OCI-M1 (cell line): ENCODE results near the gene BMP3.

Experiments used
- DNase-seq: peaks from one replicate; lab custom pipeline; 2025; lab: John Stamatoyannopoulos, UW

Gene BMP3

DNA sequence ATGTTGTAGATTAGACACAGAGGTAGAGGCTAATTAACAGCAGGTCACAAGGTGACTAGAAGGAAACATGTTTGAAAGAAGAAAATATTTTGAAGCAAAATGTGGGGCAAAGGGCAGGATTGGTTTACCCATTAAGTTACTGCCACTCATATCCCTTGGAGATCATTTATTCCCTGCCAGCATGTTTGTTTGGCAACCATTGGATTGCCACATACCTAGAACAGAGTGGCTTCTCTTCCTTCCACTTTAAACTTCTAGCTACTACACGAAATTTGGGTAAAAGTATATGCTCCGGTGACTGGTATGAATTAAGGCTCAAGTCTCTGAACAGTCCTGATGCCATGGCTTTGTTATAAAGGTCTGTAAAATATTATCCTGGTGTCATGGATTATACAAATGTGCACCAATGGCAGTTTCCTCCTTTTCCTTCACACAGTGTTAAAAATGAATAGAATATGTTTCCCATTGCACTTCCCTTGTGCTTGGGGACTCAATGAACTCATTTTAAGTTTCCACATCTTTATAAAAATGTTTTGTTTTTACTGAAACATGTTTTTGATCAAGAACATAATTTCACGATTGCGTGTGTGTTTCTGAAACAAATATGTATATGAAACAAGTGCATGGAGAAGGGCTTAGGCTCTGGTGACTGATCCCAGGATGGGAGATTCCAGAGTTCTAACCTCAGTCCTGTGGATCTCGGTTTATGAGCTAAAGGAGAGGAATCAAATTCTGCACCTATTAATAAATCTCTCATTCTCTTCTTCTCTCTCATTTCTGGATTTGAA, 12.3 kb downstream of the BMP3 start:
- DNase-seq, result no peak

DNA sequence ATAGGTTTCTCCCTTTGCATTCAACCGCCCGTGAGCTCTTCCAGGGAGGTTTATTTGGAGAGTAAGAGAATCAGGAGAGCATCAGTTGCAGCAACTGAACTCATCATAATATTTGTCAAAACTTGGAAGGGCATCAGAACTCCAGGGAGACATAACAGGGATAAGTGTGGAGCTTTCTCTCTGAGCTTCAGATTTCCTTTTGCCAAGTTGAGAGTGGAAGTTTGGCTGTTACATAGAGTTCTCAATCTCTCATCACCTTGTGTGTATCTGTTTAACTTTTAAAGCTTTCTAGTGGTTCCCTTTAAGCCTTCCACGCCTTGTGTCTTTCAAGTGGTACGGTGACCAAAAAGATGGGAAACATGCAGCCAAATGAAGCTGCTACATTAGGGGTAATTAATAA, 18.8 kb downstream of the BMP3 start:
- no peak for DNase-seq

DNA sequence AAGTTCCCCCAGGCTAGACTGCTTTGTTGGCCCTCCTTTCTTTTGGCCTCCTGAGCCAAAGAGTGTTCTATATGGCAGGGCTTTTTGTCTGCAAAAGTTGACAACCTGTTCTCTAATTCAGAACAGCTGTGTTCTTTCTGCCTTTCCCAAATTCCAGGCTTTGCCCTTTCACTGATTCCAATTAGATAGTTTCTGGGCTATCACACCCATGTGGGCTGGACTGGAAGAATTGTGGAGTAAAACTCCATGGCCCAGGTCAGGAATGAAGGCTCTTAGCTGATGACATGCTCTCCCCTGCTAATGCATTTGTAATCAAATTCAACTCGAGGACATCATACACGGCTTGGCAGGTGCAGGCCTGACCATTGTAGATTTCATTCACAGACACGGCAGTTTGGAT, 19.4 kb downstream of the BMP3 start:
- no peak for DNase-seq

DNA sequence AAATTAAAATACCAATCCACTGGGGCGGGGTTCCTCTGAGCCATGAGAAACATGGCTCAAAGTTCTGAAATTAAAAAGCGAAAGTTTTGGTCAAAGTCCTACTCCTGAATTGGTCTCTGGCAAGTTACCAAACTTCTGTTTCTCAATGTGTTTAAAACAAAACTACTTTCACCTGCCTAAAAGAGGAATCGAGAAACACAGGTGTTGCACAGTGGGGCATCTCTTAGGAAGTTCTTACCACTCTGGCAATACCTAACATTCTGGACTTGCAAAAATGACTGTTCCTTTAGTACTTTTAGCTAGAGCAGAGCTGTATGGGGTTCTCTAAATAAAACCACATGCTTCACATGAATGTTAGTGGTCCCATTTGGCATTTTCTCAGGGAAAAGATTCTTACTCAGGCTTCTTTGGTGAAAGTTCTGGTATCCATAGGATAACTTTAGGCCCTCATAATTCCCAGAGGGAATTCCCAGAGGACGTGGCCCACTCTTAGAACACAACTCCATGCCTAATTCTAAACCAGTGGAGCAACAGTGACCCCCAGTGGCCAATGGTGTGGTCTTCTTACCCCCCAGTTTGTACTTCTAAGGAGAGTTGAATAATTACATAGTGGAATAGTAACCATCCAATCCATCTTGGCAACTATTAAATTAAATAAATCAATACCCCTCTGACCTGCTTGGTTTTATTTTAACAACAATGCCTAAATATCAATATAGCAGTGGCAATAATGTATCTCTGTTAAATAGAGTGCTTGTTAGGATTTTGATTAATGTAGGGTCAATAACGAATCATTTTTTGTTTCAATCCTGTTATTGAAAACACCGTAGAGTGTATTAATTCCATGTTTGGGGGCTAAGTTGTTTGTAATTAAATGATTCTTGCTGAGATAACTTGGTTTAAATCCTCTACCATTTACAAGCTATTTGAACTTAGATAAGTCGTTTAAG, 21.9 kb downstream of the BMP3 start:
- DNase-seq, result peak; percentile 81

DNA sequence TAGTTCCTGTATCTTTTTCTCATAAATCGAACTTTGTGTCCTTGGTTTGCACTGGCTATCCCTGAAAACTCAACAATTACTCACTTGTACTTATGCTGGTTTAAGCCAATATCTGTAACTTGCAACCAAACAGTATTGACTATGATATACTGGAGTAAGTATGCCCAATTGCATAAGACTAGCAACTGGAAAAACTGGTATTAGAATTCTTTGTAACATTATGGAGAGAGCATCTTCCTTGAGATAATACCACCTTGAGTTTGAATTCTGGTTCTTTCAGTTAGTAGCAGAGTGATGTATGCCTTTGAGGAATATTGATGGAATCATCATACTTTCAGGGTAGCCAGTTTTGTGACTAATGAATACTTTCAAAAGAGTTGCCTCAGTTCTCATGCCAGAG, 28.1 kb downstream of the BMP3 start:
- no peak for DNase-seq

DNA sequence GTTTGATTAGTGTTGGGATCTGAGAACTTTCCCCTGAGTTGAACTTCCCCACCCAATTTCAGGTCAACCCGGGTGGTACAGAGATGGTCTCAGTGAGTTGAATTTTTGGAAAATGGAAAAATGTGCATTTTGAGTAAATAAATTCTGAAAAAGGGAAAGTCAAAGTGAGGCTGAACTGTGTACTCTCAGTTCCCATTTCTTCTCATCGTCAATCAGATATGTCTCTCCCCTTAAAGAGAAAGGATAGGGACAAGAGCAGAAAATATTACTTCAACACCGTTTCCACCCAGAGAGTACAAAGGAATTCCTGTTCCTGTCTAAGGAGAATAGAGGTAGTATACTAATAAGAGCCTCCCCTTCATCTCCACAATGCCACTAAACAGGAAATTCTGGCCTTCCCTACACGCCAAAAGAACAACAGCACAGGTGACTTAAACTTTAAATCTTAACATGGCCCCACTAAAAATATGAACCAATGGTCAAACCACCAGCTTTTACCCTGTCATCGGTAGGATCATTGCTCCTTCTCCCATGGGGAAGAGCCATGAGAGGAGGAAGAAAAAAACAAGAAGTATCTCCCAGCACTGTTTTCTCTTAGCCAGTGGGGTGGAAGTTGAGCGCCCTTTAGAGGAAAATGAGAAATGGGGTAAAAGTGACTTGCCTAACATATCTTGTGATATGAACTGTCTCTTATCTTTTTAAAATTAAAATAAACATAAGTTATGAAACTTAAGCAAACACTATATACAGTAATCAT, 30.3 kb downstream of the BMP3 start:
- no peak for DNase-seq

DNA sequence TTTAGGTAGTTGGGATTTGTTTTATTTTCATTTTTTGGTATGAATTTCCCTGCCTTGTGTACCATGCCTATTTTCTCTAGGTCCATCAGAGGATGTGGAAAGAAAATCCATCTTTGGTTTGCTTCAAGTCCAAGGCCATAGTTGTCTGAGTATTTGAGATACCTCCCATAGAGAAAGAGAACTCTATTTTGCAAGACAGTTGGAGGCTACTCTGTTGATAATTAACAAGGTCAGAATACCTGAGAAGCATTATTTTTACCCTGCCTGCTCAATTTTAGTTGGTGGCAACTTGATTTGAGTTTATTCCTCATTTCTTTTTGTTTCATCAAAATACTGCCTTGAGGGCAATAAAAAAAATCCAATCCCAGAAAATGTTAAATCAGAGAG, 30.8 kb downstream of the BMP3 start:
- no peak for DNase-seq

DNA sequence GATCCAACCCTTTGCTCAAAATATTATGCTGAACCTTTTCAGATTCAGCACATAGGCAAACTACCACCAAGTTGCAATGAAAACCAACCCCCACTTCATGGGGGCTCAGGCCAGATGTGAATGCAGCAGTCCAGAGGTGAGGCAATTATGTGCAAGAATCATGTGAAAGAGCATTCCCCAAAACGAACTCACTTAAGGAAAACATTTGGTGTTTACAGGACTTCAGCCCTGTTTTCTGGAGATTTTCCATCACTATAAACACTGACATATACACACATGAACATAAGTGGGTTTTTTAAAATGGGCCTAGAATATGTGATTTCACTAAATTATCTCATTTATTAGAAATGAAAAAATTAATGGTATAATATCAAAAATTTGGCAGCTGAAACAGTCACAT, 31.5 kb downstream of the BMP3 start:
- no peak for DNase-seq

DNA sequence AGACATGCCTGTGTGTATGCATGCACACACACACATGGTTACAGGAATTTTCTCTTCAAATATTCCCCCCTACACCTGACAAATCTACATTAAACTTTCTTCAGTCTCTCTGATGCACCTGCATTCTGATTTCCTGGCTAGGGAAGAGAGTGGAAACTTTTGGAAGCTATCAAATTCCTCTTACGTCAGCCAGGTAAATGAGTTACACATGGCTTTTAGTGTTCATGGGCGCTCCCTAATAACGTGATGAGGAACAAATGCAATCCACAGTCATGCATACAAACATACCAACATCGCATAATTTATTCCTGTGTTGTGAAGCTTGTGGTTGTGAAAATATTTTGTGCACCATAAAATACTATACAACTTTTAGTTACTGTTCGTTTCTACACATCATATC, 34.9 kb downstream of the BMP3 start:
- DNase-seq, result no peak

DNA sequence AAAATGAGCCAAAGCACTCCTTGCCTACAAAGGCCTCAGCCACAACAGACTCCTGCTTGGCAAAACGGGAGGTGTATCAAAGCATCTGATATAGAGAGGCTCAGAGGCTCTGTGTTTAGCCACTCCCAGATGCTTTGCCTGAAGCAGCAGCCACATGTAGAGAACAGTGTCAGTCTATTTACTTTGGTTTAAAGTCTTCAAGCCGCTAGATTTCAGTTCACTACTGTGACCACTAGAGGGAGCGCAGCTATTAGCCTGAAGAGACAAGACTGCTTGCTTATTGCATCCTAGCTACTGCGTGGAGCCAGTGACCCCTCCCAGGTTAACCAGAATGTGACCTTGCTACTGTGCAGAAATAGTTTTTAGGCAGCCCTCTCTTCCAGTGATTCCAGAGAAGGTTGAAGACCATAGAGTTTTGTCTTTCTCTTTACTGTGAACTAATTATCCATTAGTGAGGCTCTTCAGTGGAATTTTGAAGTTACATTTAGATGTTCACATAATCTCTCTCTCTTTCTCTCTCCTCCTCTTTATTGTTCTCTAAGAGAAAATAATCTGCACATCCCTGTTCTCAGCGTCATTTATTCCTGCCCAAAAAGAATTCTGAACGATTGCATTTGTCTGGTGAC, 39.3 kb downstream of the BMP3 start:
- DNase-seq, result peak; percentile 88

DNA sequence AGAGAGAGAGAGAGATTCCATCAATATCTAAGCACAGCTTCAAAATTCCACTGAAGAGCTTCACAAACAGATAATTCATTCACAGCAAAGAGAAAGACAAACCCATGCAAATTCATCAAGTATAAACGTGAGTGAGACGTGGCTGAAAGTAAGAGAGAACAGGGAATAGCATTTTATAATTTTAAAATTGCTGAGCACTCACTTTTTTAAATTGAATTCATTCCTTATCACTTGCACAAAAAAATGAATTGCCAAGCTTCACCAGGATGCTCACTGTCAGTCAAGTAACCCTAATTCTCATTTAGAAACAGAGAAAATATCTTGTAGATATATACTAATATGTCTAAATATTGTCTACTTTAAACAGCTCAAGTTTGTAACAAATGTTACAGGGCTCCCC, 40.5 kb downstream of the BMP3 start:
- no peak for DNase-seq

DNA sequence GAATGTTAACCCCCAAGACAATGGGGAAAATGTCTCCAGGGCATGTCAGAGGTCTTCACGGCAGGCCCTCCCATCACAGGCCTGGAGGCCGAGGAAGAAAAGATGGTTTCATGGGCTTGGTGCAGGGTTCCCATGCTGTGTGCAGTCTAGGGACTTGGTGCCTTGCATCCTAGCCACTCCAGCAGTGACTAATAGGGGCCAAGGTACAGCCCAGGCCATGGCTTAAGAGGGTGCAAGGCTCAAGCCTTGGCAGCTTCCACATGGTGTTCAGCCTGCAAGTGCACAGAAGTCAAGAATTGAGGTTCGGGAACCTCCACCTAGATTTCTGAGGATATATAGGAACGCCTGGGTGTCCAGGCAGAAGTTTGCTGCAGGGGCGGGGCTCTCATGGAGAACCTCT, 50.6 kb downstream of the BMP3 start:
- DNase-seq, result no peak

DNA sequence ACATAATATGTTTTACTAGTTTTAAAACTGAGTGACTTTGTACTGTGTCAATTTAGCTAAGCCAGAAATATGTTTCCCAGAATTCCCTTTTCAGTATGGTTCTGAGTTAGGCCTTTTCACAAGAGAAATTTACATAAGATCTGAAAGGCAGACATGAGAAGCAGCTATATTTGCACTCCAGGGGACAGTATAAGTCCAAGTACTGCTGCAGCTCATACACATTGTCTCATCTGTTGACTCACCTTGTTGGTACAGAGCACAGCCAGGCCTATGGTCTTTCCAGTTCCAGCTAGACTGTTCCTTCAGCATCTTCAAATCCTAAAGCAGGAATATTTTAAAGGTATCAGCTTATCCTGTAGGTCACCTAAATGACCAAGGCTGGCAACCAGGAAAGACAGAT, 53.5 kb downstream of the BMP3 start:
- no peak for DNase-seq

DNA sequence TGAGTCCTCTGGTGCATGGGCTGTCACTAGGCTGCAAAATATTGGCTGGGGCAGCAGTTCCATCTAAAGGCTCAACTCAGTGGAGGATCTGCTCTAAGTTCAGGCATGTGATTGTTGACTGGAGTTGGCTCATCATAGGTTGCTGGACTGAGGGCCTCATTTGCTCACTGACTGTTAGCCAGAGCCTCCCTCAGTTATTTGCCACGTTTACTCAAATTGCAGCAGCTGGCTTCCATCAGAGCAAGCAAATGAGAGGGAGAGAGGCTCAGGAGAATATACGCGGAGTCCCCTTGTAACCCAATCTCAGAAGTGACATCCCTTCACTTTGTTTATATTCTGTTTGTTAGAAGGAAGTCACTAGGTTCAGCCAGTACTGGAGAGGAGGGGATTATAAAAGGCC, 54.1 kb downstream of the BMP3 start:
- DNase-seq, result no peak

DNA sequence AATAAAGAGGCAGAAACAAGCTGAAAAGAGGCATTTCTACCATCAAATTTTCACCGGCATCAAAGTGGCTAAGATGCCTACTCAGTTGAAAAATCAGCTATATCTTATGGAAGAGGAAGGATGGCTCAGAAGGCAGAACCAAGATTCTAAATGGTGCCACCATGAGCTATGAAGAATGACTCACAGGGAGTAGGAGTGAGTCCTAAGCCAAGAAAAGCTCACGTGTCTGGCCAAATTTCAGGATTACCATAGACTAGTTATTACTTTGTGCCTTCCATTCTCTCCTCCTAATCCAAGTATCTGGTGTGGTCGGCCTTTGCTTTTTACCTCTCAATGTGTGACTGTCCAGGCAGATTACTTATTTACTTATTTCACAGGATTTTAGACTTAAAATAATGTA, 54.8 kb downstream of the BMP3 start:
- no peak for DNase-seq

DNA sequence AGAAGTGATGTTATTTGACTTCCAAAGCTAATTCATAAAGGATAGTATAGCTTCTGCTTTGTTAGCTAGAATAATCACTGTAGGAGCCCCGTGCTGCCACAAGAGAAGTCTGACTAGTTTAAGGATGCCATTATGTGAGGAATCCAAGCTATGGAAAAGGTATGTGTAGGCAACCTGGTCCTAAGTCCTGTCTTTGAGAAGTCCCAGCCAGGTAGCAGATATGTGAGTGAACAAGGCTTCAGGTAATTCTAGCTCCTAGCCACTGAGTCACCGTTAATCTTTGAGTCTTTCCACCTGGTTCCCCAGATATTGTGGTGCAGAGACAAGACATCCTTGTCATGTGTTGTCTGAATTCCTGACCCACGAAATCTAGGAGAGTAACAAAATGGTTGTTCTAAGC, 55.5 kb downstream of the BMP3 start:
- no peak for DNase-seq

DNA sequence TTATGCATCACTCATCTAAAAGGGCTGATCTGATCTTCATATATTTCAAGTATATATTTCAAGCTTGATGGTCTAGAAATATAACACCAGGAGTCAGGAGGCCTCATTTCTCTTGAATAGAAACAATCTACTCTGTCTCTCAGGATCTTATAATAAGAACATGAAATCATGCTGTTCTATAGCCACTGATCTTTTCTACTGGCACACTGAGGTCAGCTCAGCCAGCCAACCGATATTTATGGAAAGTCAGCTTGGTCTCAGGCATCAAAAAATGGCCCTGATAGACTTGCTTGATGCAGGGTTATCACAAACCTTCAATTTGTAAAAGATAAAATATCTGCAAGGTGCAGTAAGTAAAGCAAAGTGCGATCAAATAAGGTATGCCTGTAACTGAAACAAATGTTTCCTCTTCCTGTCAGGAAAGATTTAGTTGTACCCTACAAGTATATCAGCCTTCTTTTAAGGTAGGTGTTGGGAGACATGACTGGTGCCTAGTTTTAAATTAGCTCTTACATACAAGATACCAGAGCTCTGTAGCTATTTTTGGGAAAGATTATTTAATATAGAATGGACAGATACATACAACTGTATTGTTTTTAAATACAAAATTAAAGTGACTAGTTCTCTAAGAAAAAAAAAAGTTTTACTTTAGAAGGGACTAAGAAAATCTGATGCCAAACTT, 63.4 kb downstream of the BMP3 start:
- DNase-seq, result no peak

DNA sequence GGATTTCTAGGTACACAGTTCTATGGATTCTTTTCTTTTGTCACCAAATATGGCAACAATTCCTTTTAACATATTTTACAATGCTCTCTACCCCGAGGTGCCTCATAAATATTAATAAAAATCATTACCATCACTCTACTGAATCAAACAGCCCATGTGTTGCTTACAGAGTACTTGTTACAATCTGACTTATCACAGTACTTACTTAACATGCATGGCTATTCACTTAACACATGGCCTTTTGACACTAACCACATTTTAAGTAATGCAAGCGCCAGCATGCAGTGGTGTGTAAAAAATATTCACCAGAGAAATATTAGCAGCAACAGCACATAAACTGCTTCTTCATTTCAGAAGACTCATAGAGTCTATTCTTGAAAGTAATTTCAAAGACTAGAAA, 64.9 kb downstream of the BMP3 start:
- no peak for DNase-seq

DNA sequence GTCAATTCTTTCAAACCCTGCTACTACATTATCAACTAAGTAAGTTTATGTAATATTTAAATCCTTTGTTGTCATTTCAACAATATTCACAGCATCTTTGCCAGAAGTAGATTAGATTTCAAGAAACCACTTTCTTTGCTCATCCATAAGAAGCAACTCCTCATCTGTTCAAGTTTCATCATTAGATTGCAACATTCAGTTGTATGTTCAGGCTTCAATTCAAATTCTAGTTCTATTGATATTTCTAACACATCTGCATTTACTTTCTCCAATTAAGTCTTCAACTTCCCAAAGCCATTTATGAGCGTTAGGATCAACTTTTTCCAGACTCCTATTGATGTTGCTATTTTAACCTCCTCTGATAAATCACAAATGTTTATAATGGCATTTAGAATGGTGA, 66.1 kb downstream of the BMP3 start:
- DNase-seq, result no peak

DNA sequence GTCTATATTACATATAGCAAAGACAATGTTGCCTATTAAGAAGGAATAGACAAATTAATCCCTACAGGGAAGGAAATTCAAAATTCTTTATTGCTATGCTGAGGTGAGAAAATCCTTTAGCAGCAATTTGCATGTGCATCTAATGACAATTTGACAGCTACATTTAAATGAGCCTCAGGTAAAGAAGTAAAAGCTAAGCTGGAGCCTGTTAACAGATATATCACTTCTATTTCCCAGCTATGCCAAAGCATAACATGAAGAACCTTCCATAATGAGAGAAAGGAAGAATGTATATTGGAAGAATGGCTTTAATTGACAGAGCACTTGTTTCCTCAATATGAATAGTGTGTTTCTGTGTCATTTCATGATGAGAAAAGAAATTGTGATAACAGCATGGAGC, 71.6 kb downstream of the BMP3 start:
- DNase-seq, result no peak

DNA sequence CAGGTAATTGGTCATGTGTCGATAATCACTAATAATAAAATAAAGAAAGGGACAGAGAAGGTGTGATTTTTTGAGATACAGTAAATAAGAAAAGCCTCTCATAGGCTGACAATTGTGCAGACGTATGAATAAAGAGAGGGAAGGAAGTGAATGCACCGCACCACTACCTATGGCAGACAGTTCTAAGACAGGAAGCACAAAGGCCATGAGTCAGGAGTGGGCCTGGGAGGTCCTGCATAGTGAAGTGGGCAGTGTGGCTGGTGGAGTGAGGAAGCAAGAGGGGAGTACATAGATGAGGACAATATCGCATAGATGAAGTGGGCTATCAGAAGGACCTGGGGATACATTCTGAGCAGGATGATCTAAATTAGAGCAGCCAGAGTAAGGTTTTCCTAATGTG, 75.6 kb downstream of the BMP3 start:
- DNase-seq, result no peak
